H1 (cell line): ENCODE data around the gene CCDC183. TPM values are rescaled to one million over a fixed set of nuclear protein-coding genes. Genes with fewer than 3 reads are reported as not detected.

Experiments used
- CTCF ChIA-PET: fragments of 300-600 bp; sonication (Branson Sonifier 250); formaldehyde crosslinking; loops from one replicate; lab custom pipeline; 2021; ENCODE audit not compliant: partially characterized antibody; lab: Charles Lee
- POLR2A ChIA-PET: fragments of 300-600 bp; sonication (Branson Sonifier 250); formaldehyde crosslinking; loops from one replicate; lab custom pipeline; 2021; ENCODE audit warnings: inconsistent platforms; ENCODE audit not compliant: partially characterized antibody; lab: Charles Lee
- DNase-seq, 2 experiments: peaks; one replicate each; pipeline versions ENCODE4 v3.0.0 to v3.0.0-alpha.2; 2010 to 2022; ENCODE audit warnings: low spot score in 2 of 2, low read depth in 1 of 2, mixed read lengths in 1 of 2
- FAIRE-seq: peaks from 2 replicates; lab custom pipeline; 2011; peaks lifted over from hg19 to GRCh38; lab: Jason Lieb, UNC
- H2AFZ ChIP-seq: 2 replicates; pipeline ENCODE4 v1.8.1; 2012; ENCODE audit warnings: low read length, inconsistent platforms
- H2AK5ac ChIP-seq: 2 replicates; pipeline ENCODE4 v1.6.1; 2013; ENCODE audit warnings: low read depth, low read length
- H2BK120ac ChIP-seq: replicated peaks from 2 replicates; pipeline ENCODE3; 2013; ENCODE audit warnings: low read depth, low read length, inconsistent platforms
- H2BK12ac ChIP-seq: 2 replicates; pipeline ENCODE4 v1.6.1; 2013; ENCODE audit warnings: low read depth, low read length
- H2BK15ac ChIP-seq: 2 replicates; pipeline ENCODE4 v1.6.1; 2013; ENCODE audit warnings: low read length
- H2BK20ac ChIP-seq: 2 replicates; pipeline ENCODE4 v1.6.1; 2013; ENCODE audit warnings: low read length
- H2BK5ac ChIP-seq: 2 replicates; pipeline ENCODE4 v1.6.1; 2013; ENCODE audit warnings: low read depth, low read length
- H3K14ac ChIP-seq: 2 replicates; pipeline ENCODE4 v1.6.1; 2013; ENCODE audit warnings: inconsistent platforms; ENCODE audit not compliant: insufficient read length
- H3K18ac ChIP-seq: 2 replicates; pipeline ENCODE4 v1.6.1; 2013; ENCODE audit warnings: low read length; ENCODE audit errors: extremely low read depth
- H3K23ac ChIP-seq: 2 replicates; pipeline ENCODE4 v1.6.1; 2013; ENCODE audit warnings: inconsistent platforms; ENCODE audit not compliant: insufficient read length
- H3K23me2 ChIP-seq: 2 replicates; pipeline ENCODE4 v1.6.1; 2013; ENCODE audit warnings: low read depth, low read length
- H3K27ac ChIP-seq: 2 replicates; pipeline ENCODE4 v1.6.1; 2011; ENCODE audit warnings: low read depth, low read length, inconsistent platforms
- H3K27me3 ChIP-seq, 4 experiments: replicated peaks in 1 of 4; 1 replicate in 1 of 4; 2 replicates in 3 of 4; pipeline versions ENCODE4 v1.6.1 to v1.8.1; 2011 to 2013; ENCODE audit warnings: low read length in 3 of 4, mild to moderate bottlenecking in 3 of 4, inconsistent platforms in 2 of 4, mixed read lengths in 2 of 4, moderate library complexity in 1 of 4; ENCODE audit not compliant: control insufficient read depth in 3 of 4, insufficient read depth in 3 of 4; ENCODE audit errors: extremely low read depth in 1 of 4
- H3K36me3 ChIP-seq, 4 experiments: 2 replicates each; pipeline versions ENCODE4 v1.6.1 to v1.8.1; 2011 to 2013; ENCODE audit warnings: mild to moderate bottlenecking in 4 of 4, low read length in 3 of 4, moderate library complexity in 2 of 4, control low read depth in 1 of 4, inconsistent platforms in 1 of 4; ENCODE audit not compliant: insufficient read depth in 4 of 4, control insufficient read depth in 2 of 4
- H3K4ac ChIP-seq: replicated peaks from 2 replicates; pipeline ENCODE3; 2013; ENCODE audit warnings: low read length, low read depth, mixed read lengths, inconsistent platforms; ENCODE audit not compliant: insufficient read length
- H3K4me1 ChIP-seq, 4 experiments: replicated peaks in 1 of 4; 1 replicate in 1 of 4; 2 replicates in 3 of 4; pipeline versions ENCODE4 v1.6.1 to v1.8.1; 2011 to 2013; ENCODE audit warnings: low read length in 3 of 4, inconsistent platforms in 2 of 4, mixed read lengths in 1 of 4; ENCODE audit not compliant: insufficient read depth in 4 of 4, control insufficient read depth in 3 of 4
- H3K4me2 ChIP-seq, 2 experiments: 2 replicates each; pipeline versions ENCODE4 v1.6.1 to v1.8.1; 2011 to 2013; ENCODE audit warnings: low read depth in 2 of 2, low read length in 2 of 2, control low read depth in 1 of 2, inconsistent platforms in 1 of 2, mild to moderate bottlenecking in 1 of 2; ENCODE audit not compliant: insufficient read depth in 1 of 2
- H3K4me3 ChIP-seq, 4 experiments: fragments of 200-600, 300-600 bp in 1 of 4; sonication (generic), shearing (Covaris generic), sonication (Bioruptor Twin) in 1 of 4; 2 replicates each; pipeline versions ENCODE4 v1.5.1 to v1.8.1; 2011 to 2016; ENCODE audit warnings: low read length in 4 of 4, low read depth in 3 of 4, control low read depth in 2 of 4, inconsistent platforms in 2 of 4, mild to moderate bottlenecking in 2 of 4, mixed read lengths in 1 of 4, moderate library complexity in 1 of 4; ENCODE audit not compliant: insufficient read depth in 2 of 4; ENCODE audit errors: extremely low read depth in 1 of 4
- H3K56ac ChIP-seq: replicated peaks from 2 replicates; pipeline ENCODE3; 2013; ENCODE audit warnings: low read depth, mild to moderate bottlenecking, mixed read lengths, low read length, inconsistent platforms; ENCODE audit not compliant: insufficient read length
- H3K79me1 ChIP-seq: 2 replicates; pipeline ENCODE4 v1.6.1; 2013; ENCODE audit warnings: low read depth, low read length, control low read depth
- H3K79me2 ChIP-seq, 2 experiments: 2 replicates each; pipeline versions ENCODE4 v1.6.1 to v1.8.1; 2012 to 2013; ENCODE audit warnings: low read length in 2 of 2, mild to moderate bottlenecking in 2 of 2, inconsistent platforms in 1 of 2; ENCODE audit not compliant: insufficient read depth in 2 of 2, control insufficient read depth in 1 of 2
- H3K9ac ChIP-seq, 4 experiments: replicated peaks in 1 of 4; 1 replicate in 1 of 4; 2 replicates in 3 of 4; pipeline versions ENCODE4 v1.6.1 to v1.8.1; 2011 to 2013; ENCODE audit warnings: low read depth in 3 of 4, low read length in 3 of 4, control low read depth in 2 of 4, mild to moderate bottlenecking in 2 of 4, moderate library complexity in 2 of 4, inconsistent platforms in 1 of 4; ENCODE audit errors: extremely low read depth in 1 of 4
- H3K9me3 ChIP-seq, 2 experiments: 2 replicates each; pipeline versions ENCODE4 v1.6.1 to v1.8.1; 2012 to 2013; ENCODE audit warnings: mild to moderate bottlenecking in 2 of 2, moderate library complexity in 2 of 2, control low read depth in 1 of 2, inconsistent platforms in 1 of 2, low read depth in 1 of 2, low read length in 1 of 2, mixed read lengths in 1 of 2; ENCODE audit not compliant: insufficient read depth in 2 of 2
- H4K20me1 ChIP-seq, 2 experiments: replicated peaks in 1 of 2; 2 replicates each; pipeline versions ENCODE3 to v1.8.1; 2011 to 2013; ENCODE audit warnings: inconsistent platforms in 2 of 2, low read length in 2 of 2, mild to moderate bottlenecking in 1 of 2; ENCODE audit not compliant: insufficient read depth in 2 of 2, control insufficient read depth in 1 of 2
- H4K5ac ChIP-seq: 2 replicates; pipeline ENCODE4 v1.6.1; 2013; ENCODE audit warnings: low read length, low read depth, mixed read lengths, inconsistent platforms; ENCODE audit not compliant: insufficient read length
- H4K8ac ChIP-seq: 2 replicates; pipeline ENCODE4 v1.8.0; 2013; ENCODE audit warnings: mild to moderate bottlenecking, moderate library complexity, low read length, inconsistent platforms; ENCODE audit not compliant: insufficient read depth; ENCODE audit errors: extremely low read depth
- H4K91ac ChIP-seq: replicated peaks from 2 replicates; pipeline ENCODE3; 2013; ENCODE audit warnings: low read length, mixed read lengths, inconsistent platforms; ENCODE audit not compliant: insufficient read length
- CREB1 ChIP-seq: IDR thresholded peaks from 2 replicates; pipeline ENCODE4 v1.6.1; 2012; ENCODE audit warnings: inconsistent platforms
- CTBP2 ChIP-seq: IDR thresholded peaks from 2 replicates; pipeline ENCODE4 v1.7.0; 2011; ENCODE audit warnings: borderline replicate concordance, mild to moderate bottlenecking, moderate library complexity, mixed read lengths, low read length; ENCODE audit not compliant: insufficient read depth, insufficient read length
- CTCF ChIP-seq, 3 experiments: IDR thresholded peaks; 1 replicate in 2 of 3; 2 replicates in 1 of 3; pipeline versions ENCODE4 v1.5.1 to v1.6.1; 2011; ENCODE audit warnings: low read length in 3 of 3, mild to moderate bottlenecking in 3 of 3, inconsistent platforms in 2 of 3, low read depth in 1 of 3, moderate library complexity in 1 of 3; ENCODE audit not compliant: insufficient read depth in 1 of 3; ENCODE audit errors: control extremely low read depth in 1 of 3
- E2F6 ChIP-seq: IDR thresholded peaks from 2 replicates; pipeline ENCODE4 v1.6.1; 2012; ENCODE audit warnings: inconsistent platforms
- RAD21 ChIP-seq, 2 experiments: IDR thresholded peaks in 1 of 2; conservative IDR thresholded peaks in 1 of 2; 2 replicates each; pipeline ENCODE4 v1.6.1; 2011; ENCODE audit warnings: low read depth in 2 of 2, low read length in 2 of 2, improper control_type of control experiment in 1 of 2, inconsistent platforms in 1 of 2, mild to moderate bottlenecking in 1 of 2, moderate library complexity in 1 of 2
- SIN3A ChIP-seq, 2 experiments: IDR thresholded peaks in 1 of 2; conservative IDR thresholded peaks in 1 of 2; 2 replicates each; pipeline ENCODE4 v1.6.1; 2011 to 2012; ENCODE audit warnings: low read length in 2 of 2, improper control_type of control experiment in 1 of 2, low read depth in 1 of 2, mild to moderate bottlenecking in 1 of 2
- YY1 ChIP-seq: IDR thresholded peaks from 2 replicates; pipeline ENCODE4 v1.6.1; 2011; ENCODE audit warnings: low read depth, mild to moderate bottlenecking, low read length
- WGBS, 2 experiments: shearing (Covaris generic) in 1 of 2; methylation state at CpG; one replicate each; pipeline versions ENCODE4 v1.1.6 to v1.1.7; 2013 to 2015; ENCODE audit warnings: low lambda C conversion rate in 2 of 2, mixed read lengths in 2 of 2, inconsistent platforms in 1 of 2, low coverage in 1 of 2, missing lambda C conversion rate in 1 of 2; ENCODE audit not compliant: insufficient replicate concordance in 2 of 2, insufficient coverage in 1 of 2, insufficient read length in 1 of 2; ENCODE audit errors: extremely low coverage in 1 of 2, missing lambda C conversion rate in 1 of 2; 5-methylcytosine and 5-hydroxymethylcytosine counted together
- polyA plus RNA-seq, 7 experiments: library from polyadenylated mRNA; depleted of rRNA in 3 of 7; stranded (reverse) in 5 of 7; unstranded in 2 of 7; fragments of >200 nt in 5 of 7; fragments of 200-250 nt in 2 of 7; gene quantifications; 1 replicate in 5 of 7; 2 replicates in 1 of 7; 4 replicates in 1 of 7; pipeline versions ENCODE4 v1.2.1 to v1.2.3, GENCODE V29; 2011 to 2013; ENCODE audit warnings: missing spikeins in 2 of 7, mixed read lengths in 2 of 7
- total RNA-seq: library from RNA; stranded (reverse); fragmentation: NEBNext Ultra II Directional; extraction: Animal tissue kit (Norgen Biotek cat#: 25700); gene quantifications from 2 replicates; pipeline ENCODE4 v1.2.1, GENCODE V29; 2021

The CCDC183 gene
- total and polyA plus RNA-seq, 2 of the 8 experiments (the other 6 are each of a cell fraction or from before 2014, with no cell fraction given) = 0.51 to 1.6 TPM

GRCh38 chr9:136787690-136788400 is 8.3 kb upstream of the CCDC183 start:
- Histone ChIP-seq H3K9me3 (no peaks in the 10 kb centered on the region), H3K36me3 (no peaks in the 10 kb centered on the region), H3K4me3 (no peak overlapping the region), H3K9ac (no peak overlapping the region), H2BK120ac (no peak overlapping the region), H3K4me2 (no peak overlapping the region), H2BK20ac (no peak overlapping the region), H3K23me2 (no peaks in the 10 kb centered on the region; the same call in 1 of the 2 replicates), H4K8ac (no peak overlapping the region), H2BK12ac (no peak overlapping the region), H2AFZ (no peak overlapping the region), H3K18ac (no peak overlapping the region; the same call in 1 of the 2 replicates), H3K27ac (no peak overlapping the region), H2BK5ac (no peak overlapping the region), H3K14ac (no peak overlapping the region), H4K5ac (no peak overlapping the region), H3K27me3 (no peaks in the 10 kb centered on the region), H2AK5ac (no peak overlapping the region), H2BK15ac (no peak overlapping the region), H3K79me1 (no peaks in the 10 kb centered on the region), H3K56ac (no peak overlapping the region), H4K91ac (no peak overlapping the region), H3K4me1 (peaks cover 0 to 7% (median 2%) of the 10 kb centered on the region in 4 experiments; a peak in 3 of 7 replicates), H3K4ac (no peak overlapping the region), H3K79me2 (no peaks in the 10 kb centered on the region), H4K20me1 (peaks cover 0 to 4% of the 10 kb centered on the region in 2 experiments), H3K23ac (no peak overlapping the region)
- peak in 1 of 2 experiments; percentile 84 for DNase-seq
- no peak for FAIRE-seq
- ChIA-PET POLR2A (no interaction called here), CTCF (interaction anchor here (0.6 to 4.3 kb wide), 20 partner anchors 8 to 814 kb away, joined by 3 to 37 read pairs (median 4); partner anchors contain the start of genes AJM1 and LCN8)
- WGBS, 2 experiments = 40% methylated on average over 21 of the region's 21 CpGs; no CpG with 5 or more reads in 1 of the 2 experiments
- TF ChIP-seq YY1 = peak; percentile 58; the same call in 1 of the 2 replicates
- TF ChIP-seq E2F6 = no peak
- no peak for TF ChIP-seq CTBP2
- TF ChIP-seq CREB1 = peak; percentile 55
- TF ChIP-seq CTCF (IDR thresholded peaks at IDR 0.05; ENCODE audit: control extremely low read depth in 1 of 3, insufficient read depth in 1 of 3, low read depth in 1 of 3, low read length in 3 of 3) = peak; percentile 67 to 95 (median 79)
- peak; percentile 94 to 97 for TF ChIP-seq RAD21 (IDR thresholded peaks at IDR 0.05 in 1 of 2, conservative IDR thresholded peaks at IDR 0.05 in 1 of 2; ENCODE audit: low read depth in 2 of 2, low read length in 2 of 2)
- TF ChIP-seq SIN3A (conservative IDR thresholded peaks at IDR 0.05 in 1 of 2, IDR thresholded peaks at IDR 0.05 in 1 of 2; ENCODE audit: low read depth in 1 of 2, low read length in 2 of 2) = 0 out of 4 replicates have a peak, but pooled peaks of 1 of the 2 experiments have one; percentile 37
